ENCODE measurements around the gene MFSD12. TPM values are rescaled to one million over a fixed set of nuclear protein-coding genes. Genes with fewer than 3 reads are reported as not detected.

Gene MFSD12
- total RNA-seq, 1 donor from 2014 or later, result 33.9 TPM

Other genes starting within 250 kb of the MFSD12 start
- 203 TPM for gene NFIC, start 191.0 kb downstream of the MFSD12 start, total RNA-seq
- 10.8 TPM for gene SMIM24, start 77.1 kb downstream of the MFSD12 start, total RNA-seq
- not detected for gene SMIM44, start 74.1 kb downstream of the MFSD12 start, total RNA-seq
- gene DOHH, start 56.9 kb downstream of the MFSD12 start, total RNA-seq, result 5.5 TPM
- gene FZR1, start 51.3 kb downstream of the MFSD12 start, total RNA-seq, result 27.4 TPM
- gene TEKTIP1, start 18.4 kb downstream of the MFSD12 start, total RNA-seq, result 1.9 TPM
- gene HMG20B, start 15.4 kb upstream of the MFSD12 start, total RNA-seq, result 44.2 TPM
- 0.75 TPM for gene GIPC3, start 27.9 kb upstream of the MFSD12 start, total RNA-seq
- 4.4 TPM for gene TBXA2R, start 49.3 kb upstream of the MFSD12 start, total RNA-seq
- gene CACTIN, start 69.2 kb upstream of the MFSD12 start, total RNA-seq, result 12.5 TPM
- 7.5 TPM for gene PIP5K1C, start 142.9 kb upstream of the MFSD12 start, total RNA-seq
- gene TJP3, start 150.8 kb upstream of the MFSD12 start, total RNA-seq, result 28.8 TPM
- 18.6 TPM for gene APBA3, start 204.1 kb upstream of the MFSD12 start, total RNA-seq
- gene MRPL54, start 205.1 kb upstream of the MFSD12 start, total RNA-seq, result 56.0 TPM
- not detected for gene RAX2, start 214.6 kb upstream of the MFSD12 start, total RNA-seq
- gene MATK, start 228.8 kb upstream of the MFSD12 start, total RNA-seq, result 0.48 TPM

Measured in left lobe of liver (tissue), 1 donor.